Amygdala (tissue), 56 donors: Measurements from ENCODE around the gene SCMH1.

Source experiments
- DNase-seq, 56 donors: peaks; one replicate each; lab custom pipeline; 2025; lab: John Stamatoyannopoulos, UW

SCMH1 gene

GRCh38 chr1:41038110-41038509 lies 204.0 kb downstream of the SCMH1 start:
- DNase-seq: no peak

GRCh38 chr1:41037116-41037903 lies 204.8 kb downstream of the SCMH1 start:
- DNase-seq: no peak

DNA sequence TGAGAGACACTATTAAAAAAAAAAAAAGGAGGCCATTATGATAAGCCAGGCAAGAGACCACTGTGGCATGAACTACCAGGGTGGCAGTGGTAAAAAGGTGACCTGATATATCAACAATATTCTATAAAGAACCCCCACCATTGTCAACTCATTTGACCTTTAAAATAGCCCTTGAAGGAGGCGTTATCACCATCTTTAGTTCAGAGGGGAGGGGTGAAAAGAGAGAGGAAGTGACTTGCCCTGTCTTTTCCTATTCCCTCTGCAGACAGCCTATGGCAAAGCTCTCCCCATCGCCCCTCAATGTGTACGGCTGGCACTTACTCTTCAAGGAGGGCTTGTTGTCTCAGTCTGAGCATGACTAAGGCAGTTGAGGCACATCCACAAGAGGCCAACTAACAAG lies 208.8 kb downstream of the SCMH1 start:
- no peak for DNase-seq

DNA sequence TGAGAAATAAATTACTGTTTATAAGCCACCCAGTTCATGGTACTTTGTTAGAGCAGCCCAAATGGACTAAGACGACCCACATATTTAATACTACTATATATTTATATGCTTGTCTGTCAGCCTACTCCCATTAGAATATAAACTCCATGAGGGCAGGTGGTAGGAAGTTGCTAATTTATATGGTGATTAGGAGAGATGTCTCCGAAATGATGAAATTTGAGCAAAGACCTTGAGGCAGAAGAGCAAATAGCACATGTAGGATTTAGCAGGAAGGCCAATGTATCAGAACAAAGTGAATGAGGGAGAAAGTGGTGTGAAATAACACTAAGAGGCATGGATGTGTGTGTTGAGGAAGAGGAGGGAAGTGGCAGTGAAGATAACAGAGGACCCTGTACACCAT lies 210.0 kb downstream of the SCMH1 start:
- DNase-seq: no peak

GRCh38 chr1:41030872-41031616 lies 211.1 kb downstream of the SCMH1 start:
- no peak for DNase-seq

- no peak for DNase-seq
Observed at GRCh38 chr1:41028034-41028642, 214.0 kb downstream of the SCMH1 start.

DNA sequence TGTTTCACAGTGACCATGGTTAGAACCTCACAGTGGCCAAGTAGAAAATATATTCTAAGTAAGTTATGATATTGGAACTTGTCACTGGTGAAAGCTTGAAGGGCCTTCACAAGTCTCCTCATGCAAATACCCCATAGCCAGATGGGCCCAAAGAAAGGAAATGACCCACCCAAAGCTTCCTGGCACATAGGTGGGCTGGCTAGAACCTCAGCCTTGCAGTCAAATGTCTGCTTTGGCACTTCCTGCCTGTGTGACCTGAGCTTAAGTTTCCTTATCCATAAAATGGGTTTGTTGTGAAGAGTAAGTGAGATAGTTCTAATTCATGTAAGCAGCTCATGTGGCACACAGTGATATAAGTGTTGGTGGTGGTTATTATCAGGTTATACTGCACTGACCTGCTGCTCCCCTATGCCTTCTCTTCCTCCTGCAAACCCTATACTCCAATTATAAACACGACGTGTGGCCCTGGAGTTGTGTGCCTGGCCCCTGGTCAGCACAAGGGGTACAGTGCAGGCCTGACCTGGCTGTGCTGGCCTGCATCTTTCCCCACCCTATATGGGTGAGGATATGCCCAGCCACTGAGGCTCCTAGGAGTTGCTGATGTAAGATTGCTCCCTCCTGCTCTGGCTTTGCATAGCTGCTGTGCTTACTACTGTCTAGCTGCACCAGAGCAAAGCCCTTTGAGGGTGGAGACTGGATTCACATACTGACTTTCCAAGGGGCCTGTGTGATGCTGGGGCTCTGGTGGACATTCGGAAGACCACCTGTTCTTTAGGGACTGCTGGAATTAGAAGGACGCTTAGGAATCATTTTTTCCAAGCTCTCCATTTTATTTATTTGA lies 215.9 kb downstream of the SCMH1 start:
- no peak for DNase-seq

DNA sequence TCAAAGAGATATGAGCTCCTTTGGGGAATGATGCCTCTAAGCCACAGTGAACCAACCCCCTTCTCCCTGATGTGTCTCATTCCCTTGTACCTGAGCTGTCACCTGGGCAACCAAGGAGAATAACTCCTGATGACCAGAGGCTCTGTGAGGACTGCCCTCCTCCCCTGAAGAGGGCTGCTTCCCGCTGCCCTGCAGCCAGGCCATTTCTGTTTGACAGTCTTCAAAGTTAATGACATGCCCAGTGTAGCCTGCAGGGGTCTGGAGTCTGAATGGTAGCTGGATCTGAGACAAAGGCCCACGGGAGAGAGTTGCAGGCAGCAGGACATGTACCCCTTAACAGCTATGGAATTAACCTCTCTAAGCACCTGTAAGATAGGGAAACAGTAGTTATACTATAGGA lies 217.2 kb downstream of the SCMH1 start:
- DNase-seq: no peak

DNA sequence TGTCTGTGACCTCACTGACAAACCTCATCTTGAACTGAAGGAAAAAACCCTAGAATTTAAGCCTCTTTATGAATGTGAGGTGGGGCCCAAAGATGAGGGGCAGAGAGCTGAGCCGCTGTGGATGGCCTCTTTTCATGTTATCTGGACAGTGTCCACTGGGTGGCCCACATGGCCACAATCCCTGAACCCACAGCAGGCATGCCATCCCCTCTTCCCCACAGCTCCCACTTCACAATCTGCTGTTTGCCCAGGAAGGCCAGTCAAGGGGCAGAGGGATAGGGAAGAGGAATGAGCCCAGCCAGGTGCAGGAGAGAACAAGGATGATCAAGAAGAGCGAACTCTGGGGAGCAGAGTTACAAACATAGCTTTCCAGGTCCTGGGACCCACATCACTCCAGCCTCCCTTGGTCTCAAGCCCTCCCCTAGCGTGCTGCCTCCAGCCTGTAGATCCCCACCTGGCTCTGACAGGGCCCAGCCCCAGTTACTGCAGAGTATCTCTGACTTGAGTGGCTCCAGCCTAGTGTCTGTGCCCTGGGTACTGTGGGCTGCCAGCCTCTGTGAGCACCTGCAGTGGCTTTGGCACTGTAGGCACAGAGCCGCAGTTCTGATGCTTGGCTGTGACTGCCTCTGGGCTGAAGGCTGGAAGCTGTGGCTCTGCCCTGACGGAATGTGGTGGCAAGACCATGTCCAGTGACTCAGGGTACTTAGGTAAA lies 218.7 kb downstream of the SCMH1 start:
- no peak for DNase-seq

DNA sequence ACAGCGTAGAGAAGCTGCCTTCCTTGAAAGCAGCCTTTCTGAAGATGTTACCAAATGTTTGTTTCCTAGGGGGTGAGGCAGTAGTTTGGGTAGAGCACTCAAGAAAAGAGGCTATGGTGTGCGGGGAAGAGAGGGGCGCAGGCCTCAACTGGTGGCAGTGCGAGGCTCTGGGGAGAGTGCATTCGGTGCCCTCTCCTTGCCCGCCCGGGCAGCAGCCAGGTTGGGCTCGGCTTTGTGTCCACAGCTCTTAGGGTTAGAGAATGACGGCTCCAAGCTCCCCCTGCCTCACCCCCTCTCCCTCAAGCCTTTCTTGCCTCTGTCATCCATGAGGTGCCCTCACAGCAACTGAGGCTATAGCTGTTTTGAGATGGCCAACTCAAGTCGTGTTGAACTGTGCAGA lies 219.7 kb downstream of the SCMH1 start:
- no peak for DNase-seq

GRCh38 chr1:41021526-41022308 lies 220.4 kb downstream of the SCMH1 start, which contains the start of gene SLFNL1:
TSS of gene SLFNL1 (minus strand) at chr1:41021725. CDS start at chr1:41020660, 1,065 bp downstream.
- no peak for DNase-seq

GRCh38 chr1:41020654-41021053 lies 221.5 kb downstream of the SCMH1 start:
- DNase-seq: no peak

GRCh38 chr1:41020109-41020576 lies 222.0 kb downstream of the SCMH1 start:
- no peak for DNase-seq

DNA sequence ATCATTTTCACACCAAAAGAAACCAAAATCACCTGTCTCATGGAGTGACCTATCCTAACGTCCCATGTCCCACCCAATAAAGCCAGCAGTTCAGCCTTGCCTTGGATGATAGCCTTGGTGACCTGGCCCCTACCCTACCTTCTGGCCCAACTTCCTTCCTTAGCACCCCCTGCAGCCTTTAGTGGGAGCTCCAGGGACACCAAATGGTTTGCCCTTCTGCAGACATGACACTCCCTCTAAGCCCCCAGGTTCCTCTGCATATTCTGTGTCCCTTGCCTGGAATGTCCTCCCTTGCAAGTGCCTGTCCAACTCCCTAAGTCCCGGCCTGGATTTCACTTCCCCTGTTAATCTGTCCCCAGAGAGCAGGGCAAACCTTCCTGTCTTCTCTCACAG lies 222.8 kb downstream of the SCMH1 start:
- no peak for DNase-seq

DNA sequence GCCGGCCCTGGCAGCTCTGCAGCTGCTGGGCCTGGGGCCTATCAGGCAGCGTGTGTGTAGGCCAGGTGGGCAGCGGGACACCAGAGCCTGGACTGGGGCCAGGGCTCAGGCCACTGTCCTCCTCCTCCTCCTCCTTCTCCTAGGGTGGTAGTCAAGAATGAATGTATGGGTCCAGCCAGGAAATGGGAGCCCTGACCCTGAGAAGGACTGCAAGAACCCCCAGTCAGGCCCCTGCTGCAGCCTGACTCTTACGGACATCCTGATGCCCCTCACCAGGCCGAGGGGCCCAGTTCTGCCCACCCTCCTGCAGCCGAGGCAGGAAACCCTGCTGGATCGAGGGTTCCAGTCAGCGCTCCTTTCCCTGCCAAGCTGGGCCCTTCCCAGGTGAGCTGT lies 224.1 kb downstream of the SCMH1 start:
- DNase-seq: no peak

DNA sequence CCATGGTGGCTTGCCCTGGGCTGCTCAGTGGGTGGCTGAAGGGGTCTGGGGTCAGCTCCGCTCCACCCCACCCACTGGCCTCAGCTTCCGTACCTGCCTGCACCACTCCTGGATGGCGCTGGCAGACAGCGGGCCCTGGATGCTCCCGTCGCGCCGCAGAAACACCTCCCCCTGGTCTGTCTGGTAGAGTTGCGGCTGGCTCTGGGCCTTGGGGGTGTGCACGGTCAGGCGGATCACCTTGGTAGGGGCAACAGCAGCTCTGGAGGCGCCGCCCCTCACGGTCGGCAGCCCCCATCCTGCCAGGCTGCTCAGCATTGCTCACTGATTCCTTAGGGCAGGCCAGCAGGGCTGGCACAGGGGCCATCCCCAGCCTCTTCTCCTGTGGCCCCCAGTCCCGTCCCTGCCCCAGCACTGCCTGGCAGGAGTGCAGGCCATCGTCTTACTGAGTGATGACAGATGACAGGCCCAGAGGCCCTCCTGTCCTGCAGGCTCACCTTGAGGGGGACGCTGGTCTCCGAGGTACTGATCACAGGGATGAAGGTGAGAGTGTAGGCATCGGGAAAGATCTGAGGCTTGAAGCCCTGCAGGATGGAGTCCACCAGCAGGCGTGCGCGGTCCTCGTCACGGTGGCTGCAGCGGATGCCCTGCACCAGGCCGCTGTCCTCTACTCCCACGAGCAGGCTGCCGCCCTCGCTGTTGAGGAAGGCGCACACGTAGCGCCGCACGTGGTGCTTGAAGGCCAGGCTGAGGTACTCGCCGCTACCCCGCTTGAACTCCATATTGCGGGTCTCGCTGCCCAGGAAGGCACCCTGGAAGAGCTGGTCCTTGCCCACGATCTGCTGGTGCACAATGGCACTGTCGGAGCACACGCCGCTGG lies 224.7 kb downstream of the SCMH1 start:
- no peak for DNase-seq

DNA sequence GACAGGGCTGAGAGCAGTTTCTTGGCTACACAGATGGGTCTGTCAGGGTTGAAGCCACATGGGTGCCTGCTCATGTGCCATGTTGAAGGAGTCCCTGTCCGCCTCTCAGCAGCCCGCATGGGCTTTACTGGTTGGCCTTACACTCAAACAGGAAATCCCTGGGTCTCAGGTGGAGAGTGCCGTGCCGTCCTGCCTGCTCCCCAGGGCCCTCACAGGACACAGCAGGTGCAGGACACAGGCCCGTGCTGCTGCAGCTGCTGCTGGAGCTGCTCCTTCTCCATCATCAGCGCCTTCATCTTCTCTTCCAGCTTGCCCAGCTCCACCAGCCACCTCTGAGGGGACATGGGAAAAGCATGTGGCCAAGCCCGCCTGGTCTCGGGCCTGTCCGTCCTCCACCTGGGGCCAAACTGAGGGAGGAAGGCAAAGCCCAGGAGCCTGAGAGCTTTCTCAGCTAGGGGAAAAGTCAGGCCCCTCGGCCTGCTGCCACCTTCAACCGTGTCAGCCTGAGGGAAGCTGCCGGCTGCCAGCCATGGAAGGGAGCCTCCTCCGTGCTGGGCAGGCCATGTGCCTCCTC lies 226.1 kb downstream of the SCMH1 start:
- DNase-seq: no peak
